HG03108 (cell line): ENCODE results near the gene TIGIT.

ENCODE experiments used
- ATAC-seq: cut with Tn5 transposase; IDR thresholded peaks from one replicate; pipeline ENCODE4 v1.9.1; 2021; ENCODE audit warnings: moderate library complexity; ENCODE audit not compliant: unreplicated experiment

Gene TIGIT

DNA sequence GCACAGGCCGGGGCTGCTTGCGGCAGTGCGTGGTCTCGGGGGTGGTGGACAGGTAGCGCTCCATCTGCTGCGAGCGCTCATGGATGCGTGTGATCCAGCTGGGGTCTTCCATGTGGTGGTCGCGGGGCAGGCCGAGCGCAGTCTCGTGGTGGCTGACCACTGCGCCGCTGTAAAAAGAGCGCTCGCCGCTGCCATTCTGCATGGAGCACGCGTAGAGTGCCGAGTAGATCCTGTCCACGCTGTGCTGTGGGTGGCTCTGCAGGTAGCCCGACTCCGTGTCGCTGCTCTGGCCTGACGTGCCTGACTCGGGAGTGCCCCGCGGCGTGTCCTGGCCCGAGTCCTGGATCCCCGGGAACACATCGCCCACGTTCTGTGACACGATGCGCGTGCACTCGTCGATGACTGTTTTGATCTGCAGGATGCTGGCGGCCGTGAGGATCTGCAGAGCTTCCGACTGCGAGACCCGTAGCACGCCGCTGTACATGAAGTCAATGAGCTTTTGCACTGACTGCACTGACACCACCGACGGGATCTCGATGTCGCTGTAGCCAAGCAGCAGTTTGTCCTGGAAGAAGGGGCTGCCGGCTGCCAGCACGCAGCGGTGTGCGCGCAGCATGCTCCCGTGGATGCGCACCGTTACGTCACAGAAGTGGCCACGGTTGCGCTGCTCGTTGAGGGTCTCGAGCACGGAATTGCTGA lies 57.4 kb downstream of the TIGIT start:
- no peak for ATAC-seq

DNA sequence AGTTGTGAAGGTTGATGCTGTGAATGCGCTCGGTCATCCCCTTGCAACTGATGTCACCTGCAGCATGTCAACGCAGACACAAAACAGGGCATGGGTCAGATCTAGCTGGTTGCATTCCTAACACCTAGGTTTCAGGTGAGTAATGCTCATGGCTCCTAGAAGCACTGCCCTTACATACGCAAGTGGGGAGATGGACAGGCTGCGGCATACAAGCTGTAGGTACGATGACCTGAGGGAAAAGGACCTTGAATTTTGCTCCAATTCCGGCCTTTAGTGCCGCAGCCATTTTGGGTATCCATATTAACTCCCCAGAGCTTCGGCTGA lies 58.0 kb downstream of the TIGIT start:
- ATAC-seq = no peak

DNA sequence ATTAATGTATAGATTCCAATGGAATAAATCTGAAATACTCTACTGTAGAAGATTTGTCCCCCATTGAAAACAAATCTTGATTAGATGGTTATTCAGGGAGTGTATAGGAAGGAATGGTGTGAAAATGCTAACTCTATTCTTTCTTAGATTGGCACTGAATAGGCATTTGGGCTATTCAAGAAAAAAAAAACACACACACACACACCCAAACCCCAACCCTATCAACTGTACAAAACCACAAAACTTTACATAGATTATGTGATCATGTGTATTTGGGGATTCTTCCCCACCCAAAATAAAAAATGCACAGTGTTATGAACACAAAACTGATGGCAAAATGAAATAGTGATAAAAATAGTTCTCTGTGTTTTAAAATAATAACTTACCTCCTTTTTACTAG lies 61.8 kb downstream of the TIGIT start:
- no peak for ATAC-seq

DNA sequence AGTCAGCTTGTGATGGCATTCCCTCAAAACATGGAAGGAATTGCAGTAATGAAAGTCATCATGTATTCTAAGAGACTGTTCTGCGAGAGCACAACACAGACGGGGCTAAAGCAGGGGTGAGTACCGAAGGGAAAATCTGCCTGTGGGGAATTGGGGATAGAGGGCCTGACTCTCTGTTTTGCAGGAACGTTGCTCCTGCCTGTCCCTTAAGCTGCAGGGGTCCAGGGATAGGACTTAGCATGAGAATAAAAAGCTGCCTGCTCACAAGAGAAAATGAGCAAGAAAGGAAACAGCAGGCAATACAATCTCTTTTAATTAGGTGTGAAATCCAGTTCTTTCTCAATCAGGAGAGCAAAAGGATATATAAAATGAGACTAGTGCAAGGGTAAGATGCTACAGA lies 62.2 kb downstream of the TIGIT start:
- ATAC-seq = no peak

DNA sequence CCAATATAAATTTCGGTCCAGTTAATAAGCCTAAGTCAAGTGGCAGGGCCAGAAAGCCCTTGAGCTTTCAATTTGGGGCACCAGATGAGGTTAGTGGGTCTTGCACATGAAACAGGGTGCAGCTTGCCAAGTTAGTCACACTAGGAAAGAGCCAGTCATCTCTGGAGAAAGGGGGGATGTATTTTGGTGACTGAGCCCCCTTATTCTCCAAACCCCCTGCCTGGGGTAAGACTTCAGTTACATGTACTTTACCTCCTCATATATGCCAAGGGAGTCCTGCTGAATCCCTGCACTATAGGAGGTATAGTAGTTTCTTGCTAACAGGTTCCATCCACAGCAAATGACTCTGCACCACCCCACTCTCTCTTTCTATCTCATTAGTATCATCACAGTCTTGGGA lies 62.7 kb downstream of the TIGIT start:
- ATAC-seq = no peak
